Lower leg skin (tissue), 4 donors: Measurements from ENCODE around the gene NAA60. TPM values are rescaled to one million over a fixed set of nuclear protein-coding genes. Genes with fewer than 3 reads are reported as not detected.

ENCODE experiments used
- DNase-seq, 2 donors: peaks; one replicate each; pipeline ENCODE4 v3.0.0-alpha.2; 2019; ENCODE audit warnings: low spot score in 2 of 2
- H3K4me3 ChIP-seq: fragments of 200-600 bp; sonication (generic); 2 replicates; pipeline ENCODE4 v1.5.1; 2017; ENCODE audit warnings: mild to moderate bottlenecking, low read depth; ENCODE audit not compliant: poor library complexity, severe bottlenecking
- CTCF ChIP-seq, 3 donors: fragments of 450-650 bp; IDR thresholded peaks; one replicate each; pipeline ENCODE4 v1.5.1; 2016; ENCODE audit warnings: antibody characterized with exemption in 3 of 3, mild to moderate bottlenecking in 3 of 3, moderate library complexity in 2 of 3
- POLR2A ChIP-seq, 2 donors: fragments of 450-650 bp; IDR thresholded peaks; one replicate each; pipeline ENCODE4 v1.6.1; 2016 to 2017; ENCODE audit warnings: antibody characterized with exemption in 2 of 2, mild to moderate bottlenecking in 1 of 2, moderate library complexity in 1 of 2
- WGBS, 2 donors: methylation state at CpG; one replicate each; pipeline ENCODE4 v1.1.5; 2018; 5-methylcytosine and 5-hydroxymethylcytosine counted together
- intact Hi-C: fragments of 100-400 bp; cut with DNase I; formaldehyde crosslinking; loops from one replicate; pipeline ENCODE4 v1.15.0; 2023; ENCODE audit warnings: low total_unique reads
- total RNA-seq, 4 donors: library from RNA; depleted of rRNA; stranded (reverse); fragments of >200 nt; gene quantifications; one replicate each; pipeline ENCODE4 v1.1.0, GENCODE V29; 2016

NAA60 gene
- total RNA-seq, 4 donors from 2014 or later = 21.2 to 42.2 (median 24.8) TPM

- TF ChIP-seq POLR2A (IDR thresholded peaks at IDR 0.05) (no peak), CTCF (IDR thresholded peaks at IDR 0.05) (no peak)
- WGBS, 2 donors = 70 to 72% methylated on average over 10 to 13 of the region's 13 CpGs
- intact Hi-C loops = no loop called here
- H3K4me3 ChIP-seq = no peak overlapping the region
- no peak for DNase-seq
Observed at GRCh38 chr16:3488801-3489200, 45.3 kb downstream of the NAA60 start.

- no peak for TF ChIP-seq POLR2A (IDR thresholded peaks at IDR 0.05)
- no peak for DNase-seq
- no peak overlapping the region for H3K4me3 ChIP-seq
- intact Hi-C loops = no loop called here
- WGBS, 2 donors = 59 to 62% methylated on average over 17 of the region's 17 CpGs
Observed at GRCh38 chr16:3490911-3491629, 47.6 kb downstream of the NAA60 start.

GRCh38 chr16:3492356-3492755 is 48.9 kb downstream of the NAA60 start:
- TF ChIP-seq CTCF (IDR thresholded peaks at IDR 0.05) (no peak), POLR2A (IDR thresholded peaks at IDR 0.05) (no peak)
- intact Hi-C loops = no loop called here
- WGBS, 2 donors = 91 to 93% methylated on average over 8 to 10 of the region's 10 CpGs
- H3K4me3 ChIP-seq = no peak overlapping the region
- no peak for DNase-seq

GRCh38 chr16:3494386-3494973 is 51.0 kb downstream of the NAA60 start:
- WGBS, 2 donors = 98% methylated on average over 7 of the region's 16 CpGs
- H3K4me3 ChIP-seq = no peak overlapping the region
- no peak for DNase-seq
- intact Hi-C loops = no loop called here
- no peak for TF ChIP-seq POLR2A (IDR thresholded peaks at IDR 0.05)
- TF ChIP-seq CTCF (IDR thresholded peaks at IDR 0.05) = no peak

- TF ChIP-seq POLR2A (IDR thresholded peaks at IDR 0.05) (no peak), CTCF (IDR thresholded peaks at IDR 0.05) (no peak)
- no peak within 1 kb of the TSS for H3K4me3 ChIP-seq
- WGBS, 2 donors = 98% methylated on average over 3 of the region's 3 CpGs
- intact Hi-C loops = no loop called here
- DNase-seq = no peak
Observed at GRCh38 chr16:3495176-3495575, 51.7 kb downstream of the NAA60 start, which contains the start of gene C16orf90. Gene C16orf90 (minus strand): TSS chr16:3495489. CDS start chr16:3495421, 68 bp downstream.

GRCh38 chr16:3496386-3496785 is 52.9 kb downstream of the NAA60 start:
- TF ChIP-seq CTCF (IDR thresholded peaks at IDR 0.05) (no peak), POLR2A (IDR thresholded peaks at IDR 0.05) (no peak)
- H3K4me3 ChIP-seq = no peak overlapping the region
- intact Hi-C loops = no loop called here
- DNase-seq = no peak
- WGBS, 2 donors = 93 to 96% methylated on average over 30 of the region's 30 CpGs
